Psoas muscle (tissue), 8 donors: Measurements from ENCODE around the gene RBM26. TPM values are rescaled to one million over a fixed set of nuclear protein-coding genes. Genes with fewer than 3 reads are reported as not detected.
A peak's percentile ranks its signal among the peaks of the same experiment; 100 is the strongest.

Source experiments
- ATAC-seq, 4 donors: fragments of 200-7000 bp; cut with Tn5 transposase; one replicate each; pipeline ENCODE4 v1.9.1; 2020; ENCODE audit warnings: moderate library complexity in 3 of 4, mild to moderate bottlenecking in 2 of 4
- DNase-seq, 2 donors: peaks; one replicate each; pipeline ENCODE4 v3.0.0-alpha.2; 2020
- H3K27ac ChIP-seq: fragments of 200-600 bp; one replicate; pipeline ENCODE4 v1.8.0; 2022
- H3K27me3 ChIP-seq, 3 donors: fragments of 200-600 bp in 1 of 3; one replicate each; pipeline versions ENCODE4 v1.6.1 to v1.8.0; 2013 to 2022; ENCODE audit warnings: low read length in 2 of 3, mild to moderate bottlenecking in 2 of 3, moderate library complexity in 1 of 3; ENCODE audit not compliant: insufficient read depth in 3 of 3
- H3K36me3 ChIP-seq, 2 donors: fragments of 200-600 bp in 1 of 2; one replicate each; pipeline versions ENCODE4 v1.6.1 to v1.8.0; 2013 to 2022; ENCODE audit warnings: low read depth in 1 of 2, mild to moderate bottlenecking in 1 of 2, moderate library complexity in 1 of 2; ENCODE audit not compliant: insufficient read depth in 1 of 2
- H3K4me1 ChIP-seq: fragments of 200-600 bp; one replicate; pipeline ENCODE4 v1.8.0; 2022
- H3K4me3 ChIP-seq: fragments of 200-600 bp; one replicate; pipeline ENCODE4 v1.8.0; 2022; ENCODE audit warnings: mild to moderate bottlenecking
- H3K9me3 ChIP-seq: fragments of 200-600 bp; one replicate; pipeline ENCODE4 v1.8.0; 2022
- WGBS, 3 donors: extraction: QIAGEN DNeasy Blood & Tissue Kit; methylation state at CpG; one replicate each; pipeline versions ENCODE4 v1.1.6 to v1.1.7; 2013; 5-methylcytosine and 5-hydroxymethylcytosine counted together
- intact Hi-C, 2 donors: fragments of 100-400 bp; cut with DNase I; formaldehyde crosslinking; loops; one replicate each; pipeline versions ENCODE4 v1.11.0 to v1.14.2; 2022
- polyA plus RNA-seq, 3 donors: library from polyadenylated mRNA; stranded (reverse); fragments of 200-250 nt; gene quantifications; one replicate each; pipeline ENCODE4 v1.2.3, GENCODE V29; 2013
- total RNA-seq, 4 donors: library from RNA; stranded (reverse); fragmentation: NEBNext Ultra II Directional in 2 of 4; extraction: Animal tissue kit (Norgen Biotek cat#: 25700) in 2 of 4; gene quantifications; one replicate each; pipeline versions ENCODE4 v1.2.1 to v1.2.4, GENCODE V29; 2021 to 2023
- TF ChIP-seq, protein P1 (sequence below): fragments of 200-600 bp; IDR thresholded peaks from one replicate; pipeline ENCODE4 v1.8.0; 2022; ENCODE audit warnings: antibody characterized with exemption
- donor health status: healthy with polysubstance abuse.
- donor health status: DM: no; HTN: no; CAD: no; lungs with moderate emphysema.
- donor health status: Bipolar disorder and iron deficiency.
- donor health status: healthy.
- donor health status: DM: yes; HTN: yes; CAD: no.
- donor health status: DM: no; HTN: no; CAD: no.
- donor health status: DM: no; HTN: no; CAD: no.
- donor health status: DM: yes; HTN: yes; CAD: no.

RBM26 gene
- total and polyA plus RNA-seq, 7 donors, result 9.6 to 36.5 (median 23.7) TPM

DNA sequence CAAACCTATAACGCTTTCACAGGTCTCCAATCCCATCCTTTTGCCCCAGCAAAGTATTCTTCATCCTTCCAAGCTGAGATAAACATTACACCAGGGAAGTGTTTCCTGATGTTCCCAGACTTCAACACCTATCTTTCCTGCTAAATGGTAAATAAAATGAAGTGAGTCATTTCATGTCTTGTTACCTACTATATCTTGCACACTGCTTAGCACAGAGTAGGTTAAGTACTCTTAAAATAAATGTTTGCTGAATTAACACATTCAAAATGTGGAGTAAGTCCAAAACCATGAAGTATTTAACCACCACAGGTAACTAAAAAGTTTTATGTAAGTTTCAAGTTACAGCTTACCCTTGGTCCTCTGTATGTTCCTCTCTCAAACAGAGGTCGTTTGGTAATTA, 3.4 kb downstream of the RBM26 start:
- Histone ChIP-seq H3K4me3 (peak overlapping the region; percentile 72), H3K9me3 (no peaks in the 10 kb centered on the region), H3K27me3 (no peaks in the 10 kb centered on the region), H3K4me1 (peaks cover 65% of the 10 kb centered on the region), H3K27ac (peak overlapping the region; percentile 66), H3K36me3 (peaks cover 0 to 17% of the 10 kb centered on the region in 2 donors)
- ATAC-seq (no peak), DNase-seq (no peak)
- intact Hi-C loops, result no loop called here
- WGBS, 3 donors, result 48 to 56% (median 52%) methylated on average over 2 of the region's 2 CpGs
- TF ChIP-seq, protein P1, sequence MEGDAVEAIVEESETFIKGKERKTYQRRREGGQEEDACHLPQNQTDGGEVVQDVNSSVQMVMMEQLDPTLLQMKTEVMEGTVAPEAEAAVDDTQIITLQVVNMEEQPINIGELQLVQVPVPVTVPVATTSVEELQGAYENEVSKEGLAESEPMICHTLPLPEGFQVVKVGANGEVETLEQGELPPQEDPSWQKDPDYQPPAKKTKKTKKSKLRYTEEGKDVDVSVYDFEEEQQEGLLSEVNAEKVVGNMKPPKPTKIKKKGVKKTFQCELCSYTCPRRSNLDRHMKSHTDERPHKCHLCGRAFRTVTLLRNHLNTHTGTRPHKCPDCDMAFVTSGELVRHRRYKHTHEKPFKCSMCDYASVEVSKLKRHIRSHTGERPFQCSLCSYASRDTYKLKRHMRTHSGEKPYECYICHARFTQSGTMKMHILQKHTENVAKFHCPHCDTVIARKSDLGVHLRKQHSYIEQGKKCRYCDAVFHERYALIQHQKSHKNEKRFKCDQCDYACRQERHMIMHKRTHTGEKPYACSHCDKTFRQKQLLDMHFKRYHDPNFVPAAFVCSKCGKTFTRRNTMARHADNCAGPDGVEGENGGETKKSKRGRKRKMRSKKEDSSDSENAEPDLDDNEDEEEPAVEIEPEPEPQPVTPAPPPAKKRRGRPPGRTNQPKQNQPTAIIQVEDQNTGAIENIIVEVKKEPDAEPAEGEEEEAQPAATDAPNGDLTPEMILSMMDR, result no peak

DNA sequence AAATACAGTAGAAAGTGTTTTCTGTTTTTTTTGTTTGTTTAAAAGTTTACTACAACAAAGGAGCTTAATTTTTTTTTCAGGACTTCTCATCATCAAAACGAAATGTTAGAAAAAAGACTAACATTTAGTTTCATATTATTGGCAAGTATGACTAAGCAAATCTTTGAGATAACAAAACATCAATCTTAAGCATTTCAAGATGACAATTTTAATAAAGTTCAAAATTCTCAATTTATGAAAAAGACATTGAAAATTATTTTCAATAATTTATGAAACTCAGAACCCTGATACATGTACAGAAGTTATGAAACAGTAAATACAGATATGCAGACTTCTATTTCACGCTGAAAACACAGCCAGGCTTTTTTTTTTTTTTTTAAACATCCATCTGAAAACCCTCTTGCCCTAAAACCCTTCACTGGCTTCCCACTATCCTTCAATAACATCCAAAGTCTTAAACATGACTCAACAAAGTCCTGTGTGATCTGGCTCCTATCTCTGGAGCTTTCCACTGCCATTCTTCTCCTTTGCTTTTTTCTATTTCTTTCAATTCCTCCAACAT, 3.9 kb downstream of the RBM26 start:
- Histone ChIP-seq H3K27me3 (no peaks in the 10 kb centered on the region), H3K4me3 (peak overlapping the region; percentile 72), H3K4me1 (peaks cover 60% of the 10 kb centered on the region), H3K27ac (peak overlapping the region; percentile 66), H3K9me3 (no peaks in the 10 kb centered on the region), H3K36me3 (peaks cover 0 to 18% of the 10 kb centered on the region in 2 donors)
- DNase-seq, result no peak
- ATAC-seq, result no peak
- TF ChIP-seq, protein P1, result no peak
- intact Hi-C loops, result no loop called here
- WGBS, 3 donors, result 44 to 63% (median 45%) methylated on average over 2 of the region's 2 CpGs

DNA sequence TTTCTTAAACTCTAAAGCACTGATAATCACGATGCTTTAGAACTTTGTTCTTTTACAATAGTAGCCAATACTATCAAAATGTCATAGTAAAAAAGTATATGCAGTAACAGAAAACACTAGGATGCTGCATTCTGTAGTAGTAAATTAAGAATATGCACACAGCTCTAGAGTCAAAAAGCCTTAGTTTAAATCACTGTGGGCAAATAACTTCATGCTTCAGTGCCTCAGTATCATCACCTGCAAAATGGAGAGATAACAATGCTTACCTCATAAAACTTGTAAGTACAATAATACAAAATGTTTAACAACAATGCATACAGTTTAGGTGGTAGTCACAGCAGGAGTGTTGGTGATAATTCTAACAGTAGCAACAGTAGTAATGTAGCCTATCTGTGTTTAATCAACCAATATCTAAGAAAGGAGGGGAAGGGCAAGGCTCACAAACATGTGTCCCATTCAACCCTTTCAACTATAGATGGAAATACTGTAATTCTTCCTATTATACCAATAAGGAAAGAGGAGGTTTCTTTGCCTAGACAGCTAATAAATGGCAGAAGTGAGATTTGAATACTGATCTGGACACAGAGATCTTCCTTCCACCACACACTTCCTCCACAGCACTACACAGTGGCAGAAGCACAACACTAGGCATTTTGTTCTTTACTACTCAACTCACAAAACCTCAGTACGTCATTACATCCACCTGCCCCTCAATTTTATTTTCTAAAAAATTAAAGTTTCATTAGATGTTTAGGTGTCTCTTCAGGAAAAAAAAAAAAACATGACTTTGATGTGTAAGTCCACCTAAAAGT, 4.6 kb downstream of the RBM26 start:
- Histone ChIP-seq H3K4me1 (peaks cover 56% of the 10 kb centered on the region), H3K27ac (peak overlapping the region; percentile 66), H3K27me3 (no peaks in the 10 kb centered on the region), H3K4me3 (peak overlapping the region; percentile 72), H3K9me3 (no peaks in the 10 kb centered on the region), H3K36me3 (peaks cover 0 to 25% of the 10 kb centered on the region in 2 donors)
- TF ChIP-seq, protein P1, result no peak
- DNase-seq (no peak), ATAC-seq (no peak)
- WGBS, 3 donors, result 51 to 62% (median 56%) methylated on average over 2 of the region's 2 CpGs
- intact Hi-C loops, result no loop called here

DNA sequence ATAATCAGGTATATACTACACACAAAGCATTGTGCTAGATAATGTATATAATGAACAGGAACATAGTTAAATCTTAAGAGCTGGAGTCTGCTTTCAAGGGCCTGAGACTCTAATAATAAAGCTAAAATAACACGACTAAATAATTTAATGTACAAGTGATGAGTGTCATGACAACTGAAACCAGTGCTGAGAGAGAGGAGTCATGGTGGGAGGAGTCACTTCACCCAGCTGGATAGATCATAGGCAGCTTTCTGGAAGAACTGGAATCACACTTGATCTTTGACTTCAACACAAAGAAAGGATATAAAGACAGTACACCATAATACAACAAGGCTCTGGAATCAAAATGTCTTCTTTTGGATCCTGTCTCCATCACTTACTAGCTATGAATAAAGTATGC, 7.1 kb downstream of the RBM26 start:
- WGBS, 3 donors, result 33 to 79% (median 47%) methylated on average over 1 of the region's 1 CpG
- TF ChIP-seq, protein P1, result no peak
- H3K36me3 ChIP-seq, result peaks cover 0 to 30% of the 10 kb centered on the region in 2 donors
- peak; percentile 57 to 72 (median 62) for ATAC-seq
- H3K9me3 ChIP-seq, result no peaks in the 10 kb centered on the region
- H3K27ac ChIP-seq, result peak overlapping the region; percentile 33
- DNase-seq, result no peak
- H3K4me1 ChIP-seq, result peaks cover 49% of the 10 kb centered on the region
- intact Hi-C loops, result no loop called here
- H3K27me3 ChIP-seq, result no peaks in the 10 kb centered on the region
- no peak overlapping the region for H3K4me3 ChIP-seq
